HUES6 (cell line): ENCODE results near the gene LRP5.
"Not testable (repeated sequence)": the region's sequence is repeated elsewhere in the genome, so short reads cannot be mapped to it uniquely, and the experiment has no call there.

Experiments
- H3K27ac ChIP-seq: 2 replicates; pipeline ENCODE4 v1.7.0; 2013; ENCODE audit warnings: low read depth, mild to moderate bottlenecking, low read length, inconsistent platforms
- H3K27me3 ChIP-seq: 2 replicates; pipeline ENCODE4 v1.6.1; 2013; ENCODE audit warnings: low read length; ENCODE audit not compliant: control insufficient read depth, insufficient read depth
- H3K36me3 ChIP-seq: 2 replicates; pipeline ENCODE4 v1.6.1; 2013; ENCODE audit warnings: low read length; ENCODE audit not compliant: control insufficient read depth, insufficient read depth
- H3K4me1 ChIP-seq: 2 replicates; pipeline ENCODE4 v1.6.1; 2013; ENCODE audit warnings: low read length; ENCODE audit not compliant: control insufficient read depth, insufficient read depth
- H3K4me3 ChIP-seq: 2 replicates; pipeline ENCODE4 v1.5.1; 2013; ENCODE audit warnings: low read depth, low read length
- H3K9ac ChIP-seq: one replicate; pipeline ENCODE4 v1.6.1; 2013; ENCODE audit warnings: mild to moderate bottlenecking, low read length
- H3K9me3 ChIP-seq: 2 replicates; pipeline ENCODE4 v1.6.1; 2013; ENCODE audit warnings: low read depth, low read length; ENCODE audit not compliant: control insufficient read depth, insufficient read depth

The LRP5 gene

DNA sequence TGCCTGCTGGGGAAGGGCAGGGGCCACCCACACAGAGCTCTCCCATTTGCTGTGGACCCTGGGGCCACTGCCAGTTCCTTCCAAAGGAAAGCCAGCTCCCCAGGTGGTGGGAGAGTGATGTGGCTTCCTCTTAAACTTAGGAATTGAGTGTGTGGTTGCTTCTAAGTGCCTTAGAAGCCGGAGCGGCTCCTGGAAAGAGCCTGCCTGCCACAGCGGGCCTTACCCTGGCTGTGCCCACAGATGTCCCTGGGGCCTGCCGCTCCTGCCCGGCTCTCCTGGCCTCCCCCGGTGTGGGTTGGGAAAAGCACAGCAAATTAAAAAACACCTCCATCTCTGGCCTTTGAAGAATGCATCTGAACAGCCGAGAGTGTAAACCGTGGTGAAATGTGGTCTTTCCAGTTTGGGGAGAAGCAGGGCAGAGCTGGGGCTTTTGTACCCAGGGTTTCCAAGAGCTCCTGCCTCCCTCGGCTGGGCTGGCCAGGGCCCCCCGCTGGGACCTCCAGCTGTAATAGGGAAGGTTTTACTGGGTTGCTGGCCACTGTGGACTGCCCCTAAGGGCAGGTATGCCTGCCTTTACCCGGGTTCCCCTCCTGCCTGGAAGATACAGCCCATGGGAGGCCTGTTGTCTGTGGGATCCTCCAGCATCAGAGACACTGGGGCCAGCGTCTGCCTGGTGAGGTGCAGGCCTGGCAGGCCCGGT, 30.2 kb downstream of the LRP5 start:
- H3K4me1 ChIP-seq = peaks cover 34% of the 10 kb centered on the region
- H3K4me3 ChIP-seq = no peak overlapping the region
- no peaks in the 10 kb centered on the region for H3K27me3 ChIP-seq
- H3K9me3 ChIP-seq = no peaks in the 10 kb centered on the region
- H3K27ac ChIP-seq = peak overlapping the region; percentile 65
- no peak overlapping the region for H3K9ac ChIP-seq
- no peaks in the 10 kb centered on the region for H3K36me3 ChIP-seq

DNA sequence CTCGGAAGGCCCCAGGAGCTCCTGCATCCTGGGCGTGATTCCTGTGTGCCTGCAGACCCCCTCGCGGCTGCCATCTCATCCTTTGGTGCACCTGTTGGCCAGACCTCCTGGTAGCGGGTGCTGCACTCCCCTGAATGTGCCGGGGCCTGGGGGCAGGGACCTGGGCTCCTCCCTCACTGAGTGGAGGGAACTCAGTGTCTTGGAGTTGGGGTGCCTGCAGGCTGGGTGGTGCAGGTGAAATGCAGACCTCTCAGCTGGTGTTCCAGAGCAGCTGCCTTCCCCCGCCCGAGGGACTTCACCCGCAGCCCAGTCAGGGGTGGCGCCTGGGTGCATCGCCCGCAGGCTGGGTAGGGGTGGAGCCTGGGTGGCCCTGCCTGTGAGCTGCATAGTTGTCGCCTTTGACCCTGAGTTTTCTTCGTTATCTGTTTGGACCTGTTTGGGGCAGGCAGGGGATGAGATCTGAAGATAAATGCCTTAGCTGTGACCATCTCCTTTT, 31.4 kb downstream of the LRP5 start:
- peaks cover 3% of the 10 kb centered on the region; the same call in 1 of the 2 replicates for H3K36me3 ChIP-seq
- no peak overlapping the region for H3K27ac ChIP-seq
- no peaks in the 10 kb centered on the region for H3K27me3 ChIP-seq
- H3K4me3 ChIP-seq = no peak overlapping the region
- no peaks in the 10 kb centered on the region for H3K9me3 ChIP-seq
- H3K9ac ChIP-seq = no peak overlapping the region
- H3K4me1 ChIP-seq = peaks cover 34% of the 10 kb centered on the region

DNA sequence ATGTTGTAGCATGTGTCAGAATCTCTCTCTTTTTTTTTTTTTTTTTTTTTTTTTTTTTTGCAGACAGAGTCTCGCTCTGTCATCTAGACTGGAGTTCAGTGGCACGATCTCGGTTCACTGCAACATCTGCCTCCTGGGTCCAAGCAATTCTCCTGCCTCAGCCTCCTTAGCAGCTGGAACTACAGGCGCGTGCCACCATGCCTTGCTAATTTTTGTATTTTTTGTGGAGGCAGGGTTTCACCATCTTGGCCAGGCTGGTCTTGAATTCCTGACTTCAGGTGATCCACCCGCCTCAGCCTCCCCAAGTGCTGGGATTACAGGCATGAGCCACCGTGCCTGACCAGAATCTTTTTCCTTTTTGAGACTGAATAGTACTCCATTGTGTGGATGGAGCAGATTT, 32.4 kb downstream of the LRP5 start:
- H3K4me1 ChIP-seq = peaks cover 34% of the 10 kb centered on the region
- H3K36me3 ChIP-seq, H3K9ac ChIP-seq, H3K9me3 ChIP-seq, H3K27ac ChIP-seq, H3K4me3 ChIP-seq, H3K27me3 ChIP-seq: not testable (repeated sequence)

DNA sequence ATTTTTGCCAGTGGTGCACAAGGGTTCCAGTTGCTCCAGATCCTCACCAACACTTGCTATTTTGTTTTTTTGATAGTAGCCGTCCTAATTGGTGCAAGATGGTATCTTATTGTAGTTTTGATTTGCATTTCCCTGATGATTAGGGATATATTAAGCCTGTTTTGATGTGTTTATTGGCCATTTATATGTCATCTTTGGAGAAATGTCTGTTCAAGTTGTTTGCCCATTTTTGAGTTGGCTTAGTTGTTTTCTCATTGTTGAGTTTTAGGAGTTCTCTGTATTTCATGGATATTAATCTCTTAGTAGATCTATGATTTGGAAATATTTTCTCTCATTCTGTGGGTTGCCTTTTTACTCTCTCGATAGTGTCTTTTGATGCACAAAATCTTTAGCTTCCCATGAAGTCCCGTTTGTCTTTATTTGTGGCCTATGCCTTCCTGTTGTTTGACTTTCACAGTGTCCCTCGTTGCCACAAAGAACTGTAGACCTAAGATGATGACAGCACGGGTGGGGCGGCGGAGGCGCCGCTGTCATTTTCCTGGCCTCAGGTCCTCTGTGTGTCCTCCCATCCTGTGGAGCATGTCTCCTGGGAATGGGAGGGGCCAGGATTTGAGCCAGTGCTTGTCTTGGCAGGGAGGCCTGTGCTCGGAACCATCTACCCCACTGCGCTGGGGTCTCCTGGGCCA, 33.5 kb downstream of the LRP5 start:
- Histone ChIP-seq H3K27ac (no peak overlapping the region), H3K9ac (no peak overlapping the region), H3K27me3 (no peaks in the 10 kb centered on the region), H3K4me3 (no peak overlapping the region), H3K9me3 (peaks cover 3% of the 10 kb centered on the region; the same call in 1 of the 2 replicates), H3K4me1 (peaks cover 28% of the 10 kb centered on the region), H3K36me3 (peaks cover 9% of the 10 kb centered on the region; the same call in 1 of the 2 replicates)

DNA sequence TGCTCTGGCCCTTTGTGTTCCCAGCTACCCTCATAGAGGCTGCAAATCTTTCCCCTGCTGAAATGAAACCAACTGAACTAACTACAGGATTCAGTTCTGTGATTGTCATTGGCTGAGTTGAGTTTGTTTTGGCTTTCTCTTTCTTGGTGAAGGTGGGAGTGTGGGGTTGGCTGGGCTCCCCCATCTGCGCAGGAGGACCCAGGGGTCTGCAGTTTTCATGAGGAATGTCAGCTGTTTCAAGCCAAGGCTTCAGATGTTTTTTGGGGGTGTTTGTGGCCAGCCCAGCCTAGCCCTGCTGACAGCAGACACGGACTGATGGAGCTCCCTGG, 34.0 kb downstream of the LRP5 start:
- H3K27ac ChIP-seq = no peak overlapping the region

DNA sequence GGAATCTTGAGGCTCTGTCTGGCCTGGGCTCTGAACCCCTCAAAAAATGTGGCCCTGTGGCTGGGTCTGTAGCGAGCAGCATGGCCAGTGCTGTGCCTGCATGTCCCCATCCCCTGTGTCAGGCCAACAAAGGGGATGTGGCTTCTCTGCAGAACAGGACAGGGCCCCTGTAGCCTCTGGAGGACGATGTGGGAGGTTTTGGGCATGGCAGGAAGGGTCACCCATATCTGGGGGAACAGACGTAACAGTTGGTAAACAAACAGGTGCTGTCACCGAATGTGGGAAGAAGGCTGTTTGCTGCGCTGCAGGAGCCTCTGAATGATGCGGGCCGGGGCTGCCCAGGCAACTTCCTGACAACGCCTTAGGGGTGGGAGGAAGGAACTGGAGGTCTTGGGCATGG, 35.0 kb downstream of the LRP5 start:
- no peak overlapping the region for H3K4me3 ChIP-seq
- peaks cover 13% of the 10 kb centered on the region for H3K4me1 ChIP-seq
- peaks cover 14% of the 10 kb centered on the region for H3K36me3 ChIP-seq
- no peaks in the 10 kb centered on the region for H3K27me3 ChIP-seq
- no peak overlapping the region for H3K27ac ChIP-seq
- no peak overlapping the region for H3K9ac ChIP-seq
- H3K9me3 ChIP-seq = peaks cover 12% of the 10 kb centered on the region; the same call in 1 of the 2 replicates

More for the DNA sequence above, 34.0 kb downstream of the LRP5 start:
- H3K9ac ChIP-seq = no peak overlapping the region
- H3K4me1 ChIP-seq = peaks cover 22% of the 10 kb centered on the region
- no peaks in the 10 kb centered on the region for H3K27me3 ChIP-seq
- peaks cover 9% of the 10 kb centered on the region; the same call in 1 of the 2 replicates for H3K36me3 ChIP-seq
- no peak overlapping the region for H3K4me3 ChIP-seq
- peaks cover 5% of the 10 kb centered on the region; the same call in 1 of the 2 replicates for H3K9me3 ChIP-seq

DNA sequence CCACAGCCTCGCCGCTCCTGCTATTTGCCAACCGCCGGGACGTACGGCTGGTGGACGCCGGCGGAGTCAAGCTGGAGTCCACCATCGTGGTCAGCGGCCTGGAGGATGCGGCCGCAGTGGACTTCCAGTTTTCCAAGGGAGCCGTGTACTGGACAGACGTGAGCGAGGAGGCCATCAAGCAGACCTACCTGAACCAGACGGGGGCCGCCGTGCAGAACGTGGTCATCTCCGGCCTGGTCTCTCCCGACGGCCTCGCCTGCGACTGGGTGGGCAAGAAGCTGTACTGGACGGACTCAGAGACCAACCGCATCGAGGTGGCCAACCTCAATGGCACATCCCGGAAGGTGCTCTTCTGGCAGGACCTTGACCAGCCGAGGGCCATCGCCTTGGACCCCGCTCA, 35.5 kb downstream of the LRP5 start:
- Histone ChIP-seq H3K27ac (no peak overlapping the region), H3K27me3 (no peaks in the 10 kb centered on the region), H3K9ac (no peak overlapping the region), H3K4me1 (peaks cover 8% of the 10 kb centered on the region), H3K9me3 (peaks cover 12% of the 10 kb centered on the region; the same call in 1 of the 2 replicates), H3K36me3 (peaks cover 14% of the 10 kb centered on the region), H3K4me3 (no peak overlapping the region)

DNA sequence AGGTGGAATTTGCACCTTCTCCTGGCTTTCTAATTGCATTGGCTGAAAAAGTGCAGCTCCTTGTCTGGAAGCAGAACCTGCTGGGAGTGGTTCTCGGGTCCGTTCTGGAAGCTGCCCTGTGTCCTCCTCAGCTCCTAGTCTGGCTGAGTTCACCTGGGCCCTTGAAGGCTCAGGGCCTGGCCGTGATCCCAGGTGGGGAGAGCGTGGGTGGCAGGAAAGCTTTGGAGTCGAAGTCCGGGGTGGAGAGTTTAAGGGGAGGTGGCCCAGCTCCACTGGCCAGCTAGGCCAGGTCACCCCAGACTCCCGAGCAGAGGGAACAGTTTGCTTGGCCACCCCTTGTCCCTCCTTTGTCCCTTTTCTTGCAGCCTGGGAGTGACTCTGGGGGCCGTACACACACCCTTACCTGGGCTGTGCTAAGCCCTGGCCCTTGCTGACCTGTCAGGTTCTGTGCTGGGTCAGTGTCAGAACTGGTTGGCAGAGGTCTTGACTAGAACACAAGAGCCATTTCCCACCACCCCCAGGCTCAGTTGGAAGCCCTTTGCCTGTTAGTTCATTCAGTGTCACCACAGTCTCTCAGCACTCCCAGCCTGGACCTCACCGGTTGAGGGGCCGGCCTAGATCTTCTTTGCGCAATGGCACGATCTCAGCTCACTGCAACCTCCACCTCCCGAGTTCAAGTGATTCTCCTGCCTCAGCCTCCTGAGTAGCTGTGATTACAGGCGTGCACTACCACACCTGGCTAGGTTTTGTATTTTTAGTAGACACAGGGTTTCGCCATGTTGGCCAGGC, 37.3 kb downstream of the LRP5 start:
- Histone ChIP-seq H3K9me3 (peaks cover 12% of the 10 kb centered on the region; the same call in 1 of the 2 replicates), H3K36me3 (peaks cover 14% of the 10 kb centered on the region), H3K4me3 (no peak overlapping the region), H3K9ac (no peak overlapping the region), H3K27ac (no peak overlapping the region), H3K27me3 (no peaks in the 10 kb centered on the region), H3K4me1 (peaks cover 12% of the 10 kb centered on the region; the same call in 1 of the 2 replicates)

DNA sequence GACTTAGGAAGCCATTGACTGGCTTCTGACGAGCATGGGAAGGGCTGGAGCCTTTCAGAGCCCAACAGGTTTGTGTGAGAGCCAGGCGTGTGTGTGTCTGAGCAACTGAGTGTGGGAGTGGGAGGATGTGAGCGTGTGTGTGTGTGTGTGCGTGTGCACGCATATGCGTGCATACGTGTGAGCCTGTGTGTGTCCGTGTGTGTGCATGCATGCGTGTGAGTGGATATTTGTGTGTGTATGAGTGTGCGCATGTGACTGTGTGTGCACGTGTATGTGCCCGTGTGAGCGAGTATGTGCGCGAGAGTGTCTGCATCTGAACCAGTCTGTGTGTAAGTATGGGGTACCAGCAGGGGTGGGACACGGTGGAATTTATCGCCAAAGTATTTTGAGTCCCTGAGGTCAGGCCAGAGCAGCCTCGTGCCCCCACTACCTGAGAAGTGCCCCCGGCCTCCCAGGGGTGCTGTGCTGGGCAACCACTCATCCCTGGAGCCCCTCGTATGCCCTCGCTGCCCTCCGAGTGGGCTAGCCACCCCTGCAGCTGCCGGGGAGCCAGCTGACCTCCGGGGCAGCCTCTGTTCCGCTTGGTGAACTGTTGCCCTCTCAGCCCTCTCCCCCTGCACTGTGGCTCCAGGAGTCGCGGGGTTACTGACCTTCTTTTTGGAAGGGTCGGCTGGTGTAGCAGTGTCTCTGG, 38.5 kb downstream of the LRP5 start:
- no peak overlapping the region for H3K27ac ChIP-seq
- H3K9me3 ChIP-seq = peaks cover 12% of the 10 kb centered on the region; the same call in 1 of the 2 replicates
- no peak overlapping the region for H3K4me3 ChIP-seq
- peaks cover 14% of the 10 kb centered on the region for H3K36me3 ChIP-seq
- peaks cover 12% of the 10 kb centered on the region; the same call in 1 of the 2 replicates for H3K4me1 ChIP-seq
- H3K27me3 ChIP-seq = no peaks in the 10 kb centered on the region
- no peak overlapping the region for H3K9ac ChIP-seq

DNA sequence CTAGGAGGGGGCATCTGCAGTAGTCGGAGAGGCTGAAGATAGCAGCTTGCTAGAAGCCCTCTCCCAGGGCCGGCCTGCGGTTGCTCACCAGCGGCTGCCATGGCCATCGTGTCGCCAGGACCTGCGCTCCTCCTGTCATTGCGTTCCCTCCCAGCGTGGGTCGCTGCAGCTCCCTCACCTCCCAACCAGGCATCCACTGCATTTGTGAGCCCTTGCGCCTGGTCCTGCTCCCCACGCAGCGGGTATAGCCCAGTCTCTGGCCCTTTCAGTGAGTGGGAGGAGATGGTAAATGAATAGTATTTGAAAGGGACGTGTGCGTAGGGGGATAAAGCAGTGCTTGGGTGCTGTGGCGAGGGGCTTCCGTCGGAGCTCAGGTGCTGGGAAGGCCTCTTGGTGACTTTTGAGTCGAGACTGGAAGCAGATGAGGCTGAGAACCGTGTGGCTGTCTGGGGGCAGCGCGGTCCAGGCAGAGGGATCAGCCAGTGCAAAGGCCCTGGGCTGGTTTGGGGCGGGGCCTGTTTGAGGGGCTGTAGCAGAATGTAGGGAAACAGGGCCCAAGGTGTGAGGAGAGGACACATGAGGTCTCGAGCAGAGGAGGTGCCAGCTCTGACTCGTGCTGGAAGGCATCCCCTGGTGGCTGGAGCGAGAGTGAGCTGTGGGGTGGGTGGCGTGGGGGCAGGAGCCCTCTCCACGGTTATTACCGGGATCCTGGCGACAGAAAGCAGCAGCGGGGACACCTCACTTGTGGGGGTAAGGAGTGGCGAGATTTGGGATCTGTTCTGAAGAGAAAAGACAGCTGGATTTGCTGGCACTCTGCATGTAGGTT, 39.3 kb downstream of the LRP5 start:
- H3K9me3 ChIP-seq = peaks cover 12% of the 10 kb centered on the region; the same call in 1 of the 2 replicates
- H3K27ac ChIP-seq = no peak overlapping the region
- H3K27me3 ChIP-seq = no peaks in the 10 kb centered on the region
- no peak overlapping the region for H3K9ac ChIP-seq
- no peak overlapping the region for H3K4me3 ChIP-seq
- H3K36me3 ChIP-seq = peaks cover 18% of the 10 kb centered on the region
- peaks cover 12% of the 10 kb centered on the region; the same call in 1 of the 2 replicates for H3K4me1 ChIP-seq
